Raji (cell line): ENCODE results near the gene FBL.

ENCODE experiments used
- POLR2A ChIP-seq: IDR thresholded peaks from 2 replicates; pipeline ENCODE4 v1.6.1; 2011; ENCODE audit warnings: low read depth, low read length, control low read depth; ENCODE audit not compliant: insufficient read depth

The FBL gene

DNA sequence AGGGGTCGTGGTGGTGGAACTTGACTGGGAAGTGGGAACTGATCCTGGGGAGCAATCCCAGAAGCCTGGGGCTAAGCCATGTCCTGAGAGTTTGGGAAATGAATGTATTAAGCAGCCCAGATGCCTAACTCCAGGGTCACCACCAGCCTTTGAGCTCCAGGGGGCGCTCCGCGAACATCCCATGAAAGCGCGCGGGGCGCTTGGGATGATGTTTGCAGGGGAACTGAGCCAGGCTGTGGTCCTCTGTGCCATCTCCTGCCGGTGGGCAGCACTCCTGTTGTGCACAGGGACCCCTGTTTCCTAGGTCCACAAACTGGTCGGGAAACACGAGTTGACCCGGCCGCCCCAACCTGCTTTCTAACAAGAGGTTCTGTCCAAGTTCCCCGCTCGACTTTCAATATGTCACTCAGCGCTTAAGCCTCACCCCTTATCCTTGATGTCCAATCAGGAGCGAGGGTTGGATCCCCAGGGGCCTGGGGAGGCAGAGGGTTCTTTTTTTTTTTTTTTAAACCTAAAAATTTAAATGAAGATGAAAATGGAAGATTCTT, 53.1 kb downstream of the FBL start:
- no peak for TF ChIP-seq POLR2A

DNA sequence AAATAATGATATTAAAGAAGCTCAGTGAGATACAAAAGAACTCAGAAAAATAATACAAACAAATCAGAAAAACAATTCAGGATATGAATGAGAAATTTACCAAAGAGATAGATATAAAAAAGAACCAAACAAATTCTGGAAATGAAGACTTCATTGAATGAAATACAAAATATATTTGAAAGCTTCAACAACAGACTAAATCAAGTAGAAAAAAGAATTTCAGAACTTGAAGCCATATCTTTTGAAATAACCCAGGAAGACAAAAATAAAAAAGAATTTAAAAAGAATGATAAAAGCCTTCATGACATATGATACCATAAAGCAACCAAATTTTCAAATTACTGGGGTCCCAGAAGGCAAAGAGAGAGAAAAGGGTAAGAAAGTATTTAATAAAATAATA, 57.9 kb downstream of the FBL start:
- no peak for TF ChIP-seq POLR2A
